M059J (cell line): ENCODE measurements around the gene C22orf42. TPM values are rescaled to one million over a fixed set of nuclear protein-coding genes. Genes with fewer than 3 reads are reported as not detected.
A peak's percentile ranks its signal among the peaks of the same experiment; 100 is the strongest.
"Not testable (repeated sequence)": the region's sequence is repeated elsewhere in the genome, so short reads cannot be mapped to it uniquely, and the experiment has no call there.

Experiments
- DNase-seq: peaks from one replicate; pipeline ENCODE4 v3.0.0-alpha.2; 2012; ENCODE audit warnings: low read depth
- total RNA-seq: library from RNA; depleted of rRNA; stranded (reverse); fragments of >200 nt; shearing (Covaris generic); gene quantifications from 2 replicates; pipeline ENCODE4 v1.2.3, GENCODE V29; 2014

C22orf42 gene
- total RNA-seq, 1 experiment from 2014 or later, result not detected

DNA sequence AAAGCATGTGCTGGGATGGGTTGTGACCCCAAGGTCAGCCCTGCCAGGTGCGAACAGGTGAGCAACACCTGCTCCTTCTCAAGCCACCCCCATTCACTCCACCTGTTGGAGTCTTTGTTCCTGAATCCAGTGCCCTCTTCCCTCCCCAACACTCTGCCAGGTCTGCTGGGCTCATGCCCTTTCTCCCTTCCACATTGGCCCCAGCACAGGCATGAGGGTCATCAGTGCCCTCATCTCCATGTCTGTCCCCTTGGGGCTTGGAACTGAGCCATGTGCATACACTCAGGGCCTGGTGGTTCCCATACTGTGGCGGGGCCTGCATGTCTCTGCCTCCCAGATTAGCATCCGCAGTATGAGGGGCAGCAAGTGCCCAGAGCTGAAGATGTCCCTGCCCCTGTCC lies 26.7 kb upstream of the C22orf42 start:
- DNase-seq, result no peak

- DNase-seq, result no peak
Measured at GRCh38 chr22:32183625-32184024, 24.5 kb upstream of the C22orf42 start.

DNA sequence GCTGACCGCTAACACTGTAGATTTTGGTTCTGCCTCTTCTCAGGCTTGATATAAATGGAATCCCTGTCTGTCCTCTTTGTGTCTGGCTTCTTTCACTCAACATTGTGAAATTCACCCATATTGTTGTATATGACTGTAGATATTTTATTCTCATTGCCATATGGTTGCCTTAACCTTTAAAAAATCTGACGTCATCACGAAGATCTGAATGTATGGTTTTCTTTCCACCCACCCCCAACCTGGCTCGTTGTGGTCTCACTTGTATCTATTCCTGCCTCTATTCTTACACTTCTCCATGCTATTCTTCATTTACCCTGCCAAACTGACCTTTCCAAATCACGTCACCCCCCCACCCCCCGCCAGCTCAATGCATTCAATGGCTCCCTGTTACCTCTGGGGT lies 21.9 kb upstream of the C22orf42 start:
- no peak for DNase-seq

DNA sequence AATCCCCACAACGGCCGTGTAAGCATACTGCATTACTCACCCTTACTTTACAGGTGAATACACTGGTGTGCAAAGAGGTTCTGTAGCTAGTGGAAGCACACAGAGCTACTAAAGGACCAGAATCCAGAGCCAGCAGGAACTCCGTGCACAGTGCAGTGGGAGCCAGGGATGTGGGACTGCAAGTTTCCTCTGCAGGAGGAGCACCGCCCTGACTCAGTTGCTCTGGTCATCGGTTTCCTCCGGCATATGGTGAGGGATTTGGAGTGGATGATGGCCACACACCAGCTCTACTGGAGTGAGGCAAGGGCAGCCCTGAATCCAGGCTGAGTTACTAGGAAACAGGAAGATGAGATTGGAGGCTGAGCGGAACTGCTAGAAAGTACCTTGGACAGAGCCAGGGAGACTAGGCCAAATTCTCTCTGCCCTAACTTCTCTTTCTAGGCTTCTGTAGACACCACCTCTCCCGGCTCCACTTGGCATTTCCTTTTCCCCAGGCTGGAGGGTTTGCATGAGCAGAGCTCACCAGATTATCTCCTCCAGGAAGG lies 18.2 kb upstream of the C22orf42 start:
- DNase-seq, result no peak

GRCh38 chr22:32175683-32176644 lies 16.9 kb upstream of the C22orf42 start:
- DNase-seq, result no peak

DNA sequence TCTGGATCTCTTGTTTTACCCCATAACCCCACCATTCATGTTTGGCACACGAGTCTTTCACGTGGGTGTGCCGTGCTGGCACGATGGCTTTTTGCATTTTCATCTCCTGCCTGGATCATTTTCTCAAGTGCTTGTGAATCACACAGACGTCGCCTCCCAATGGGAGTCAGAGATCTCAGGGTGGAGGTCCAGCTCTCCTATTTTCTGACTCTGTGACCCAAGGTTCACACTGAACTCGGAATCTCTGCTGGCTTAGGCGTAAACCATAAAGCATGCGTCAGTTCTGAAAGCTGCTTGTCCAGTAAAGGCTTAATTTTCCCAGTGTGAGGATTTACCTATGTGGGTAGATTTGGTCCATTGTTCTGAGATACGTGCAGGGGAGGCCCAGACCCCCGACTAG lies 16.0 kb upstream of the C22orf42 start:
- DNase-seq, result no peak

DNA sequence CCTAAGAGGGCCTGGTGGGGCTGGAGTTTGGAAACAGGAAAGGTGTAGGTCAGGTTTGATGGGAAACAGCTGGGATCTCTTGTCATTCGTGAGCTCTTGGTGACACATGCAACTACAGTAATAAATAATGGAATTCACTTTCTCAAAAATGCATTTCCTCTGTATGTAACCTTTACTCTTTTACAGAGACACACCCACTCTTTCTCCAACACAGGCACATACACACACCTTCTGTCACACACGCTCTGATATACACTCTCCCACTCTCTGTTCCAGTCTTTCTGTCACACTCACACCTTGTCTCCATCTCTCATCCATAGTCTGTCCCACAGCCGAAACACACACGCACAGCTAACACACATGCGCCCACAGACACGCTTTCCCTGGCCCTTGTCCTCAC lies 6.6 kb upstream of the C22orf42 start:
- DNase-seq, result no peak

DNA sequence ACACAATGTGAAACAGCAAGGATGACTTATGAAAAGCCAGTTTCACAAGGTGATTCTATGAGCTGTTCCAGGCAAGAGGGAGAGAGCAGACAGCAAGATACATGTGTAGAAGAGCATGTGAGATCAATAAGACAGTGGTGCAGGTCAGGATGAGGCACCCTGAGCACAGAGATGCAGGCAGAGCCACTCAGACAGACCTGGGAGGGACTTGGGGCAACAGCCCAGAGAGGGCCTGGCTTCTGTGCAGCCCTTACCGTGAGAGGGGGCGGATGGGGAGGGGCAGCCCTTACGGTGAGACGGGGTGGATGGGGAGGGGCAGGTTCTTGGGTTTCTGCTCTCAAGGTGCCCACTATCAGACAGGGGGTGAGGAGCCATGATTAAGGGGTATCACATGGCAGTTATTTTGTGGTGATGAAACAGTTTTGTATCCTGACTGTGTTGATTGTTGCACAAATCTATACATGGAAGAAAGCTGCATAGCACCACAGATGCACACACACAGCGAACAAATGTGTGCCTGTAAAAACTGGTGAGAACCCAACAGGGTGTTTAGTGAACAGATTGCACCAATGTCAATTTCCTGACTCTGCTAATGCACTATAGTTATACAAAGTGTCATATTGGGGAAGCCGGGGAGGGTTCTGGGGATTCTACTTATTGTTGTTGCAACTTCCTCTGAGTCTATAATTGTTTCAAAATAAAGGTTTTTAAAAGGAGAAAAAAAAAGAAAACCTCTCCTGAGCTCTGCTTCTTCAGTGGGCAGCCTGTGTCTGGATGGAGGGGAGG lies 5.2 kb upstream of the C22orf42 start:
- no peak for DNase-seq

DNA sequence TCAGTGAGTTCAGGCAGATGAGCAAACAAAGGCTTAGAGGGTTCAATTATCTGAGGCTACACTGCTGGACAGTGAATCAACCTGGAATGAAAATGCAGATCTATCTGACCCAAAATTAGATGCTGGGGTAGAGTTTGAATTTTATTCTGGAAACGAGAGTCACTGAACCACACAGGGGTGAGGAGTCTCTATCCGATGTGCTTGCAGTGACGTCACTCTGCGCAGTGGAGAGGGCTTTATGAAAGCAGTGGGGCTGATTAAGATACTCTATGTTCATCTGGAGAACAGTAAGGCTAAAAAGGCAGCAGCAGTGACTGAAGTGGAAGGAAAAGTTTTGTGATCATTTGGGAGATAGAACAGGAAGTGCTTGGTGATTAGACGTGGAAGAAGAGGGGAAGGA lies 1.3 kb upstream of the C22orf42 start:
- not testable (repeated sequence) for DNase-seq

GRCh38 chr22:32157632-32158031 lies 1.5 kb downstream of the C22orf42 start:
- DNase-seq, result not testable (repeated sequence)

- DNase-seq, result not testable (repeated sequence)
Measured at GRCh38 chr22:32154727-32155126, 4.4 kb downstream of the C22orf42 start.

DNA sequence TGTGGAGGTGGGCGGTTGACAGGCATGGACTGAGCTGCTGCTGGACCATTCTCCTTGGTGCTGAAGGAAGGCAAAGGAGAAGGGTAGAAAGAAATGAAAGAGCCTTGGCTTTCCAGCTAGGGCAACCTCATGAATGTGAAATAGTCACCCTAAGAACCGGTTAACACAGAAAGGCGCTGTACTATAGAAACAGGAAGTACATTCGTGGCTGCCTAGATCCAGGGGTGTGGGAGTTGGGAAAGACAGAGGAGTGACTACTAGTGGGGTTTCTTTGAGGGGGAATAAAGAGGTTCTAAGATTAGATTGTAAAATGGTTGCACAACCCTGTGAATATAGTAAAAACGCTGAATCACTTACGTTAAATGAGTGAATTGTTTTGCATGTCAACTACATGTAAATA lies 7.5 kb downstream of the C22orf42 start:
- DNase-seq, result not testable (repeated sequence)

- not testable (repeated sequence) for DNase-seq
Measured at GRCh38 chr22:32150647-32151046, 8.5 kb downstream of the C22orf42 start.

DNA sequence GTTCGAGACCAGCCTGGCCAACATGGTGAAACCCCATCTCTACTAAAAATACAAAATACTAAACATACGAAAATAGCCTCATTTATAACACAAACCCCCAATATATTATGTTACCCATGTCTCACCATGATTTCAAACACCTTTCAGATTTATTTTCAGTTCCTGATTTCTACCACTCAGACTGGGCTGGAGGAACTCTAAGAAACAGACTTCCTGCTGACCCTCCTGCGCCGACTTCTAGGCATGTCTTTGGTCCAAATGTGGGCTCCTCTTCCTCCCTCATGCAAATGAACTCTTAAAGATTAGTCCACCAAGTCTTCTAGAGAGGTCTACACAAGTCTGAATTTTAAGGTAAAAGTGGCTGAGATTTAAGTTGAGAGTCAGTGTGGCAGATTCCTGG lies 10.7 kb downstream of the C22orf42 start:
- not testable (repeated sequence) for DNase-seq

GRCh38 chr22:32147128-32147527 lies 12.0 kb downstream of the C22orf42 start:
- DNase-seq, result not testable (repeated sequence)

DNA sequence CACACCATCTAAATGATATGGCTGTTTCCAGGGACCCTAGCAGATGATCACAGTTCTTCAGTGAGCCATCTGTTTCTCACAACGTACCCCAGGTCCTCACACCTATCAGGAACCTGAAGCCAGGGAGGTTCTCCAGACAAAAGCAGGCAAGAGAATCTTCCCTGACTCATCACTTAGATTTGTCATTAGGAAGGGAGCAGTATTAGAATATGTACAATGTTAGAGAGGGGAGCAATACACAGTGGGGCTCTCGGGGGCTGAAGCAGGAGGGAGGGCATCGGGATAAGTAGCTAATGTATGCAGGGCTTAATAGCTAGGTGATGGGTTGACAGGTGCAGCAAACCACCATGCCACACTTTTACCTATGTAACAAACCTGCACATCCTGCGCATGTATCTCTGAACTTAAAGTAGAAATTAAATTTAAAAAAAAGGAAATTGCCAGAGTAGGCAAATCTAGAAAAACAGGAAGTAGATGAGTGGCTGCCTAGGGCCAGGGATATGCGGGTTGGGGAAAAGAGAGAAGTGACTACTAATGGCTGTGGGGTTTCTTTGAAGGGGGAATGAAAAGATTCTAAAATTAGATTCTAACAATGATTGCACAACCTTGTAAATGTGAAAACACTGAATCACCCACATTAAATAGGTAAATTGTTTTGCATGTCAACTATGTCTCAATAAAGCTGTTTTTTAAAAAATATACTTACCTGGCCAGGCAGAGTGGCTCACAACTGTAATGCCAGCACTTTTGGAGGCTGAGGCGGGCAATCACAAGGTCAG lies 14.4 kb downstream of the C22orf42 start:
- DNase-seq, result peak; percentile 10

DNA sequence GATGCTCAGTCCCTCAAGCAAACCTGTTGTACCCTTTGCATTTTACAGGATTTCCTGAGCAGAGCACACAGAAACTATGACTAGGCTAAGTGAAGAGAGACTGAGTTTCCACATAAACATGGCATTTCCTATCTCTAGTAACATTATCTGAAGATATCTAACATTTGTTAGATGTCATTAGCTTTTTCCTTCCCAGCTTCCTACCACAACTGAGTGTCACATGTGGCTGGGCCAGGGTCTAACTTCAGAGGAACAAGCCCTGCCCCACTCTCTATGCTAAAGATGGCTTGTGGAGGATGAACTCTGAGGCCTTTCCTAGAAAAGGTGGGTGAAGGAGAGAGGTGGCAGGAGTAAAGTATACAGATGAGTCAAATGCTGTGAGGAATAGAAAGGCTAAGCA lies 16.5 kb downstream of the C22orf42 start:
- DNase-seq, result no peak

GRCh38 chr22:32140688-32141087 lies 18.4 kb downstream of the C22orf42 start:
- not testable (repeated sequence) for DNase-seq

DNA sequence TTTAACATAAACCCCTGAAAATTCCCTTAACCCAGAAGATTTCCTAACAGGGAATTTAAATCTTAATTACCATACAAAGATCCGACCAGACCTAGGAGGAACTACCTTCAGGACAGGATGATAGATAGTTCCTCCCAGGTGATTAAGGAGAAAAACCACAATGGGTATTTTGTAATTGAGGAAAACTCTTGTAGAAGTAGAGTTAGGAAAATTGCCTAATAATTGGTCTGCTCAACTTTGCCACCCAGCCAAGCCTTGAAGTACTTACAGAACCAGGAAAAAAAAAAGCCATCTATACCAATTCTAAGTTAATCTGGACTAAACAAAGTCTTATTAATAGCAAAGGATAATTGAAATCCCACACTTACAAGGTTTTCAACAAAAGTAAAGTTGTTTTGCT lies 20.5 kb downstream of the C22orf42 start:
- not testable (repeated sequence) for DNase-seq

DNA sequence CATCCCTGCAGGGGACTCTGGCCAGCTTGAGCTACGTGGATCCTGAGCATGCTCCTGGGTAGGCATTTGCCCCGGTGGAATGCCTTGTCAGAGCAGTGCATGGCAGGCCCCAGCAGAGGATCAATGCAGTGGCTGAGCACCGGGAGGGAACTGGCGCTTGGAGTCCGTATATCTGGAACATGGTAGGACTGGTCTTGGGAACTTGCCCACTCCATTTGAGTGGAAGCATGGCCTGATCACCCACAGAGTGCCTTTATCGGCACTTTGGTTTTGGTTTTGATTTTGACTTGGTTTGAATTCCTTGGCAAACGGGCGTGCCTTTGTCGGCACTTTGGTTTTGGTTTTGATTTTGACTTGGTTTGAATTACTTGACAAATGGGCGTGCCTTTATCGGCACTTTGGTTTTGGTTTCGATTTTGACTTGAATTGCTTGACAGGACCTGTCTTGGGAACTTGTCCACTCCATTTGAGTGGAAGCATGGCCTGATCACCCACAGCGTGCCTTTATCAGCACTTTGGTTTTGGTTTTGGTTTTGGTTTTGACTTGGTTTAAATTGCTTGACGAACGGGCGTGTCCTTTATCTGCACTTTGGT lies 21.3 kb downstream of the C22orf42 start:
- DNase-seq, result peak; percentile 92

DNA sequence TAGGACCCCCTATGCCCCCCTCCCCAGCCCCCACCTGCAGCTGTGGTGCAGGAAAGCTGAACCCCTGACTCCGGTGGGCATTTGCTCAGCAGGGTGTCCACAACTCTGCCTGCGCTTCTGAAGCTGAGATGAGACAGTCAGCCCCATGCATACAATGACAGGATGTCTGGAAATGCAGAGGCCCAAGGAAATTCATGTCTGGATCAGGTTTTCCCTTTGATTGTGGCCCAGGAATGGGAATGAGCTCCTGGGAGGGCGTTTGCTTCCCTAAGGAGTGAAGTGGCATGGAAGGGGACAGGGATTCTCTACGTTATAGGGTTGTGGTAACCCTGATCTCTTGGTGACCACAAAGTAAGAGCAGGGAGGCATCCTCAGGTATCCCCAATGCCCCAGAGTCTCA lies 22.2 kb downstream of the C22orf42 start:
- not testable (repeated sequence) for DNase-seq
